GM21515 (cell line): ENCODE results near the gene MAP3K12.
"Not testable (repeated sequence)": the region's sequence is repeated elsewhere in the genome, so short reads cannot be mapped to it uniquely, and the experiment has no call there.

Source experiments
- ATAC-seq: cut with Tn5 transposase; IDR thresholded peaks from one replicate; pipeline ENCODE4 v1.9.1; 2021; ENCODE audit not compliant: unreplicated experiment

MAP3K12 gene

GRCh38 chr12:53493610-53494391 lies 5.5 kb downstream of the MAP3K12 start:
- no peak for ATAC-seq

GRCh38 chr12:53492830-53493609 lies 6.2 kb downstream of the MAP3K12 start:
- ATAC-seq, result peak; percentile 91

GRCh38 chr12:53492188-53492587 lies 7.1 kb downstream of the MAP3K12 start:
- no peak for ATAC-seq

GRCh38 chr12:53489242-53489864 lies 9.9 kb downstream of the MAP3K12 start:
- ATAC-seq, result no peak

GRCh38 chr12:53486736-53487487 lies 12.3 kb downstream of the MAP3K12 start:
- no peak for ATAC-seq

- no peak for ATAC-seq
Observed at GRCh38 chr12:53485955-53486735, 13.1 kb downstream of the MAP3K12 start.

GRCh38 chr12:53484686-53485575 lies 14.3 kb downstream of the MAP3K12 start:
- ATAC-seq, result no peak

GRCh38 chr12:53483979-53484377 lies 15.3 kb downstream of the MAP3K12 start:
- no peak for ATAC-seq

GRCh38 chr12:53483225-53483978 lies 15.9 kb downstream of the MAP3K12 start:
- ATAC-seq, result no peak

GRCh38 chr12:53482626-53483168 lies 16.6 kb downstream of the MAP3K12 start:
- no peak for ATAC-seq

- ATAC-seq, result no peak
Observed at GRCh38 chr12:53481939-53482586, 17.2 kb downstream of the MAP3K12 start.

- ATAC-seq, result not testable (repeated sequence)
Observed at GRCh38 chr12:53481458-53481857, 17.8 kb downstream of the MAP3K12 start.

GRCh38 chr12:53480491-53481442 lies 18.5 kb downstream of the MAP3K12 start:
- no peak for ATAC-seq

- no peak for ATAC-seq
Observed at GRCh38 chr12:53479331-53479730, 19.9 kb downstream of the MAP3K12 start.

- no peak for ATAC-seq
Observed at GRCh38 chr12:53478865-53479264, 20.4 kb downstream of the MAP3K12 start.

GRCh38 chr12:53476769-53477209 lies 22.5 kb downstream of the MAP3K12 start:
- no peak for ATAC-seq

- no peak for ATAC-seq
Observed at GRCh38 chr12:53474819-53475218, 24.4 kb downstream of the MAP3K12 start.
